LHCN-M2 (cell line): ENCODE data around the gene CACNA1D. TPM values are rescaled to one million over a fixed set of nuclear protein-coding genes. Genes with fewer than 3 reads are reported as not detected.
A peak's percentile ranks its signal among the peaks of the same experiment; 100 is the strongest.

Experiments
- DNase-seq: peaks from one replicate; pipeline ENCODE4 v3.0.0-alpha.2; 2012; ENCODE audit warnings: low read depth
- total RNA-seq: library from RNA; depleted of rRNA; stranded (reverse); fragments of >200 nt; gene quantifications from 2 replicates; pipeline ENCODE4 v1.2.3, GENCODE V29; 2014

CACNA1D gene
- total RNA-seq, 1 experiment from 2014 or later, result 0.57 TPM

DNA sequence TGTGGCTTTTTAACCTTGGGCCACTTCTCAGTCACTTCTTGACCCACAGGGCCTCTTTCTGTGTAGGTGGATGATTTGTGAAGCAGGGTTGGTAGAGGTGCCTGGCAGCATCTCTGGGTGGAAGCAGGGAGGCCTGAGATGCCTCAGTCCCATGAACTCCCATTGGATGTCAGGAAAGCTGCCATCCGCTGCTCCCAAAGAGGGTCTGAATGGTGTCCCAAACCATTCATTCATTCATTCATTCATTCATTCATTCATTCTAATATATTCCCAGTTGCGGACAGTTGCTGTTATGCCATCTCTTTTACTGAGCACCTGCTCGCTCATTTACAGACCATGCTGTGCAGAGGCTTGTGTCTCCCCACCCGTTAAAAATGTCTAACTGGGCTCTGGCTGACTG is 253.1 kb downstream of the CACNA1D start:
- DNase-seq, result no peak

DNA sequence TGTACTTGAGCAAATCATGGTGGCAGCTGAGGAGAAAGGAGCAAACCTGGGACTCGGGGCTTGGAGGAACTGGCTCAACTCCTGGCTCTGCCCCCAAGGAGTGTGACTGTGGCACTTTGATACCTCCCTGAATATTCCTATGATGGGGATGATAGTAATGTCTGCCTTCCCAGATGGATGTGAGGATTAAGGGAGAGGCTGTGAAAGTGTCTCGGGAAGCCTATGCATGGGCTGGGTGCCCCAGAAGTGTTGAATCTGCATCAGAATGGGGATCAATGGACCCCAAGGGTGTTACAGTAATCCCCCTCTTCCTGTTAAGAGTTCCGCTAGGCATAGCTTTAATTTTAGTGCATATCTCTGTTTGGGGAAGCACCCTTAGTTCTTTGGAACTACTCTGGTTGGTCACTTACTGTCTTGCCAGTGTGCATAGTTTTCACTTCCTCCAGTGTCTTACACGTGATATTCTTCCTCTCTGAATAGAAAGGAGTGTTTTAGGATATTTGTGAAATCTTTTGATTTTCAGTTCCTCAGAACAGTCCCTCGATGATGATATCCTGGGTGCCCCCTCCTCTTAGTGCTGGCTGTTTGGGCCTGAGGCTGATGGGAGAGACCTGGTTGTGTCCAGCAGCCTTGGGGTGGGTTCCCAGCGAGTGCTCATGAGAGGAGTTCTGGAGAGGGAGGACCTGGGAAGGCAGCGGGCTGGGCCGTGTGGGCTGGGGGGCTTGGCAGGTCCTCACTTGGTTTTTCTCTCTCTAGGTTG is 254.3 kb downstream of the CACNA1D start:
- DNase-seq, result no peak

DNA sequence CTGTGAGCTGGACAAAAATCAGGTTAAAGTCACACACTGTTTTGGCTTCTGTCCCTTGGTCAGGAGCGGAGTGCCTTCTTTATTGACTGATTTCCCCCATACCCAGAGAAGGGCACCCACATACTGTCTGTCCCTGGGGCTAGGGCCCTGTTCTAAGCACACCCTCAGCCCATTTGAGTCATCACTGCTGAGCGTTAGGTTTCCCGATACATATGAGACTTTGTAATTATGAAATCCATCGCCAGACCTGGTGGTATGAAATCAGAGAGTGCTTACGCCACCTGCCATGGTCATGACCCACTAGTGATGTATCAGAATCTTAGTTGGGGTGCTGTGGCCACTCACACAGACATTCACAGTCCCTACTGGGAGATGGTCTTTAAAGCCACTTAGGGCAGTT is 255.0 kb downstream of the CACNA1D start:
- no peak for DNase-seq

DNA sequence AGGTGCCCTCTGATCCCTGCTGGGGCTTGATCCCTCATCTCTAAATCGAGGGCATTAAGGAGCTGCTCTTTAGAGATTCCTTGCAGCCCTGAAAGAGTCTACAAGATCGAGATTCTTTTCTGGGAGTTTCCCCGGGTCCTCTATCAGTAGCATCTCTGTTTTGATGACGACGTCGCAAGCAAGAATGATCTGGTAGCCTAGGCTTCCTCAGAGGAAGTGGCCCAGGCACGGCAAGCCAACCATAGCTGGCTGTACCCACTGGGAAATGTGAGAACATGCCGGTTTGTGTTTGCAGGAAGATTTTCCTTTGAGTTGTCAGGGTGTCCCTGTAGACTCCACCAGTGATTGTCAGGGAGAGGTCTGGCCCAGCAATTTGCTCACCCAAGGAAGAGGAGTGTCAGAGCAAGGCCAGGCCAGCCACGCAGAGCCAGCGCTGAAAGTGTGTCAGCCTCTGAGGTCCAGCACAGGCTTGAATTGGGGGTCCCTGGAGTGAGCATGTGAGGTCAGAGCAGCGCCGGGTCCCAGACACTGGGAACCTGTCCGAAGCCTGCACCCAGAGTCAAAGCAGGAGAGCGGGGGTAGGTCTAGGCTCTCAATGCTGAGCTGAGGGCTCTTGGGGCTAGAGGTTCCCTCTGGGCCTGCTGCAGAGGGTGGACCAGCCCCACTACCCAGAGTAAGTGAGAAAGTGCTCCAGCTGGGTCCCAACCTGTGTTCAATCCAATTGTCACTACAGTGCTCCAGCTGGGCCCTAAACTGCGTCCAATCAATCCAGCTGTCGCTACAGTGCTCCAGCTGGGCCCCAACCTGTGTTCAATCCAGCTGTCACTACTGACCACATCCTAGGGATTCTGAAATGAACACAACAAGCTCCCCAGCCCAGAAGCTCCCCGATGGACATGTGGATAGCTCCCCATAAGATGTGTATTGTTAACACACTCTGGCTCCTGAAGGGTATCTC is 256.1 kb downstream of the CACNA1D start:
- no peak for DNase-seq

DNA sequence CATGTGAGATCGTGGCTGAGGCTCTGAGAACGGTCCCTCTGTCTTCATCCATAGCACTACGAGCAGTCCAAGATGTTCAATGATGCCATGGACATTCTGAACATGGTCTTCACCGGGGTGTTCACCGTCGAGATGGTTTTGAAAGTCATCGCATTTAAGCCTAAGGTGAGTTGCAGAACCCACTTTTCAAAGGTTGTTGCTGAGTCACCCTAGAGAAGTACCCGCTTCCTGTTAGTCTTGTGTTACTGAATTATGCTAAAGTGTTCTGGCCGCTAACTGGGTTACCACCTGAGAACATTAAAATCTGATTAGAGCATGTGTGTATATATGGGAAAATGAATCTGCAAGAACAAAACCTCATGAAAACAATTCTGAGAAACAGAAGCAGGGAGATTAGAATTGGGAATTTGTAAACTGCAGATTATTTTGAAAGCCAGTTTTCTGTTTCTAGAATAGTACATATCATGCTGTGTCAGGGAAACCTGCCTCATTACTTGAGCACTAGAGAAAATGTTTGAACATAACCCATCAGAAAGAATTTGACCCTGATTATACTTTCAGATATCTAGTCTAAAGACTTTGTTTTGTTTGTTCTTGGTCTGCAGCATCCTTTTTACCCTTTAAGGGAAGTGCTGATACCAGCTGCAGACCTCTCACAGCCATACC is 259.2 kb downstream of the CACNA1D start:
- DNase-seq, result no peak

DNA sequence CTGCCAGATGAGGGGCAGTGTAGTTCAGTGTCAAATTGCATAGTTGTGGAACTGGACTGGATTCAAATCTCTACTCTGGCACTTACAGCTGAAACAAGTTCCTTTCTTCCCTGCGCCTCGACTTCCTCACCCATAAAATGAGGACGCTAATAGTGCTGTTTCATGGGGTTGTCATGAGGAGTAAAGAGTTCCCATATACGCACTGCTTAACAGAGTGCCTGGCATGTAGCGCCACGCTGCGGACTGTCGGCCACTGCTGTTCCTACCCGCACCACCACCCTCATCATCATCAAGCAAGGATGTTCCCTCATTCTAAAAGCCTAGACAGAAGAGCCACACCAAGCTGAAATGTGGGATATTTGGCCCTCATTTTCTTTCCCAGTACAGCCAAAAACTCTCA is 259.9 kb downstream of the CACNA1D start:
- DNase-seq, result no peak

DNA sequence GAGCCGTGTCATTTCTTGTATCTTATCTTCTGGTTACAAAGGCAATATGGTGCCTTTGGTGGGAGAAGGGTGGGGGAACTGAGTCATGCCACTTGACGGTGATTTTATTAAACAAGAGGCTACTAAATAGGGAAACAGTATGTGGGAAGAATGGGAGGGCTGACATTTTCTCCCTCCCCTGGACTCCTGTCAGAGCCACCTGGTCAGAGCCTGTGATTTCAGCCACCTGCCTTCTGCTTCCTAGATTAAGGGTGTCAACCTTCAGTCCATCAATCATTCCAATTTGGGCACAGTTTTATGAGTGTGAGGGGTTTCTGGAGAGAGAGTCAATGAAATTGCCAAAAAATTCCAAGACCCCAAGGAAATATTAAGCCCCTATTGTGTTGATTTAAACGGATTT is 264.4 kb downstream of the CACNA1D start:
- no peak for DNase-seq

DNA sequence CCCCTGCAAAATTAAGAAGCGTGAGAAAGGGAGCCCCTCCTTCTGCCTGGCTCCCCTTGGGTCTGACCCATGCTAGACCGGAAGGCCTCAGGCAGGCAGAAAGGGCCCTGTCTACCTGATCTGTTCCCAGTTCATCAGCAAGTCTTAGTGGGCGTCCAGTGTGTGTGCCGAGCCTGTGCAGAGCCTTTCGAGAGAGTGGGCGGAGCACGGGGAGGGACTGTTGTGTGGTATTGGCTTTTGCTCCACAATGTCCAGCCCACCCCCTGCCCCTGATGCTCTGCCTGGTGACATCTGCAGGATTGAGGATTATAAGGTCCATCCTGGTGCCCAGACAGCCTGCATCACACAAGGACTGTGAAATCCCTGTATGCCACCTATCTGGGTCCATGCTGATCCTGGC is 268.9 kb downstream of the CACNA1D start:
- DNase-seq, result no peak

DNA sequence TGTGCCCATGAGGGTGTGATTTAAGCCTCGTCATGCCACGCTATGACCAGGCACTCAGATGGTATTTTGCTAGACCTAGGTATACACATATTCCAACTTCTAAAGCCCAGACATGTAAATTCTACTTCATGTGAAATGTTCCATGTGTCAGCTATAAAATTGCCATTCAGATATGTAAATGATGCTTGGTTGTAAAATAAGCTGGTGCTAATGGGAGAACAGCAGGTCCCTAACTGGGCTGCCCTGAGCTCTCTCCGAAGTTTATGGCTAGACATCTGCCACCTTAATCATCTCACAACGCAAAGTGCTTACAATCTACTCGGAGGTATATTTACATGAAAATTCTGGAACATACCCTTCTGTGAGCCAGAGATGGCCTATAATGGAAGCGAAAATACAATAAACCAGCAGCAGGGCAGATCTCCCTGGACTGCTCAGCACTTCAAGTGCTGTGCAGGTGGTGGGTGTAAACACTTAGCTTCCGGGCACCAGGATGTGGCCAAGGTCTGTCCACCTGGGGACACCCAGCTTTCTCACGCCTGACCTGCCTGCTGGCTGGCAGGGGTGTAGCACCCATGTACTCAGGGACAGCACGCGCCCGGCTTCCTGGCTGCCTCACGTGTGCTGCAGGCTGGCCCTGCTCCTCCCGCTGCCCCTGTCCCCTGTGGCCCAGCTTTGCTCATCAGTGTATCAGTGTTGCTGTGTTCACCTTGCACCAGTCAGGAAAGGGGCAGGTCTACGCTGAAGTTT is 269.8 kb downstream of the CACNA1D start:
- no peak for DNase-seq

DNA sequence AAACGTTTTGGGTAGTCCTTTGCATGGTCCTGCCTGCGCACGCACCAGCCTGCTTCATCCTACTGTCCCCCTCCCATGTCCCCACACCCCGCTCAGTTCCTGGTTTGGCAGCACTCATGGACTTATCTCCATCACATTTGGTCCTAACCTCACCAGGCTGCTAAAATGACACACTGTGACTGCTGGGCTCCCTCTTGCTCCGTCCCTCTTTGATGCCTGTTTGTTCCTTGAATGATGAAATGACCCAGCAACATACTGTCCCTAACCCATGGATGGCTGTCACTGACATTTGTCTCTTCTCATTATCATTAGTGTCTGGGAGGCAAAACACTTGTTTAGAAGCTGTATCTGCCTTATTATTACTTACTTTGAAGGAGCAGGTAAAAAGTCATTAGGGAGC is 271.3 kb downstream of the CACNA1D start:
- no peak for DNase-seq

DNA sequence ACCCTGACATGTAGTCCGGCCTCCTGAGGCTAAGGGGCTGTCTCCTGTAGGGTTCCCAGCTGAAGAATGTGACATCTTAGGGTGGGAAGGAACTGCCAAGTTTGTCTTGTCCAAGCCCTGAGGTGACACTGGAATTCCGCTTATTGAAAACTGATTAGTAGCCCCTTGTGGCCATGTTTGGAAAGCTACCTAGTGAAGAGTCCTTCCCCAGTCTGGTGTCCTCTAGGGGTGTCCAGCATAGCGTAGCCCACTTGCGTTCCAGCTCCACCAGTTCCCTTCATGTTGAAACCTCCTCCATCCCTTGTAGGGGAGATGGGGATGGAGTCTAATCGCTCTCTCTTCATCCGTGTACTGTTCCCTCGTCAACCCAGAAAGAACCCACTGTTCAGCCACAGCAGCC is 272.3 kb downstream of the CACNA1D start:
- DNase-seq, result no peak

DNA sequence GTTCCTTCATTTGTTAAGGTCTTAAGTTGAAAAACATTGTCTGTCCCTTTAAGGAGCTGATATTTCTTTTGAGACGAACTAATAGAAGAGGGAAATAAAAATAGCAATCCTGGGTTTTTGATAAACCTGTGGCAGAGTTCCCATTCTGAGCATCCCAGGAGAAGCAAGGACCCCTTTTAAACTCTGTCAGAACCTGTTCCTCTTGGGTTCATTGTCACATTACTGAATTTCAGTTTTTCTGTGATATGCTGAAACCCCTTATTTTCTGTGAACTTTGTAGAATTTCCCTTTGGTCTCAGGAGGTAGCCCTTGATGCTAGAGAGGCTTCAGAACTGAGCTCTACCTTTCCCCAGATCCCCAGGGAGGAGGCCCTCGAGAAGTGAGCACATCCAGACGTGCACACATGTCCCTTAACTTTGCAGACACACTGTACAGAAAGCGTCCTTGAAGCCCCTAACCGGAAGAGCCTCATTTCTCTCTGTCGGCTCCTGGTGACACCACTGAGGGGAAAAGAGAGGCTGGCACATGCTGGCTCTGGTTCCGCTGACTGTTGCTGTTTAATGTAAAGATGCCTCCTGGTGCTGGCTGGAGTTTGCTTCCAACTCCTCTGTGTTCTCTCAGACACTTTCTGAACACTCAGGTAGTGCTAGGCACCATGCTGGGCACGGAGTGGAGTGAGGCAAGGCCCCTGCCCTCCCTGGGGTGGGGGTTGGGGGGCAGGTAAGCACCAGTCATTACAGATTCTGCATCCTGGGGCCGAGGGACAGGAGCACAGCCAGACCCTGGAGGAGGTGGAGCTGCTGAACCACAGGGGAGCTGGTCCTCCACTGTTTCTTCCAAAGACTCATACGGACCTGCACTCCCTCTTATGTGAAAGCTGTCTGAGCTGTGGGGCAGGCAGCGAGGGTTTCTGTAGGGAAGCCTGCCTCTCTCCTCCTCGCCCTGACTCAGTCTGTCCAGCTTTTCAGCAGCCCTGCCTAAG is 274.4 kb downstream of the CACNA1D start:
- no peak for DNase-seq

DNA sequence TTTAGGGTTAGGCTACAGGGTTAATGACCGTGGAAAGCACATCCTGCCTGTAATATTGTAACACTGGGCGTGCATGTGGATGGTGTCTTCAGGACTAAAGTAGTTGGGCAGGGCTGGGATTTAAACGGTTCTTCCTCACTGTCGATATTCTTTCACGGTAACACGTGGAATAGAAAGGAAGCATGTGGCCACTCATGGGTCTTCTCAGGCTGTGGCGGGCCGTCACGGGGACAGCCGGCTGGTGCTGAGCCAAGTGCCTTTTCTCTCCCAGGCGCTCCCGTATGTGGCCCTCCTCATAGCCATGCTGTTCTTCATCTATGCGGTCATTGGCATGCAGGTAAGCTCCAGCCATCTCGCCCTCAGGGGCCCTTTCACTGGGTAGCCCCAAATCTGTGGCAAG is 278.2 kb downstream of the CACNA1D start:
- no peak for DNase-seq

DNA sequence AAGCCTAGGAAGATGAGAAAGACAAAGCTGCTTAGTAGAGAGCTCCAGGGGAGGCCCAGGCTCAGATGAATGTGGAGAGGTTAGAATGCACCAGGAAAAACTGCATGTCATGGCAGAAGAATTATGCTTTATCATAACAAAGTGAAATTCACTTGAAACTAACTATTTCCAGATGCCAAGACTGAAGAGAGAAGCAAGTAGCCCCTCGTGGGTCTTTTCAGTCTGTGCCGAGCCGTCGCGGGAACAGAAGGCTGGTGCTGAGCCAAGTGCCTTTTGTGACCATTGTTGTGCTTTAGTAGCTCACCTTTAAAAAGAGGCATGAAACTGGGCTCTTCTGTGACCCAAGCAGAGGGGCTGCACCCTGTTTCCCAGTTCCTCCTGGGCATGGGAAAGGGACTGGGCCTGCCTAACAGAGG is 278.6 kb downstream of the CACNA1D start:
- DNase-seq, result no peak

DNA sequence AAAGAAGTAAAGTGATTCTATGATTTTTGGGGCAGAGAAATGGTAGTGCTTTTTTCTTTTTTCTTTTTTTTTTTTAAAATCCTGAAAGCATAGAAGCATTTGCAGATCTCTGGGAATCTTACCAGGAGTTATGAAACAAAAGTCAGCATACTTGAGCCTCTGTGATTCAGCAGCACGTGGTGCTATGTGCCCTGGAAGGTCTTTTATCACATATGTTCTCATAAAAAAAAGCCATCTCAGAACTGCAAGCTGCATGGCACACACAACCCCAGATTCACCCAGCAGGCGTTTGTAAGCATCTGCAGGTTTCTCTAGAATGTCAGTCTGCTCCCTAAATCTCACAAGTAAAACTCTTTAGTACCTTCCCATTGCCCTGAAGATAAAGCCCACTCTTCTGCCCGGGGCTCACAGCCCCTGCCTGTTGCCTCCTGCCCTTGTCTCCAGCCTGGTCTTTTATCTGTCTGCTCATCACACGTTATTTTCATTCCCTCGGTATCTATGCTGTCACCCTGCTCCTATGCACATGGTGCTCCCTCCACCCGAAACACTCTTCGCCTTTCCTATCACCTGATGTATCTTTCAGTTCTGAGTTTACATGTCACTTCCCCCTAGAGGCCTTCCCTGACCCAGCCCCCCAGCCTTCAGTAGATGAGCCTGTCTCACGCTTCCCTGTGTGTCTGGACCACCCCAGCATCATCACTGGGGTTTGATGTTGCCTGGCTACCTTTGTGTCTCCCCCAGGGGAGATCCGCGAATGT is 279.4 kb downstream of the CACNA1D start:
- DNase-seq, result peak; percentile 45

DNA sequence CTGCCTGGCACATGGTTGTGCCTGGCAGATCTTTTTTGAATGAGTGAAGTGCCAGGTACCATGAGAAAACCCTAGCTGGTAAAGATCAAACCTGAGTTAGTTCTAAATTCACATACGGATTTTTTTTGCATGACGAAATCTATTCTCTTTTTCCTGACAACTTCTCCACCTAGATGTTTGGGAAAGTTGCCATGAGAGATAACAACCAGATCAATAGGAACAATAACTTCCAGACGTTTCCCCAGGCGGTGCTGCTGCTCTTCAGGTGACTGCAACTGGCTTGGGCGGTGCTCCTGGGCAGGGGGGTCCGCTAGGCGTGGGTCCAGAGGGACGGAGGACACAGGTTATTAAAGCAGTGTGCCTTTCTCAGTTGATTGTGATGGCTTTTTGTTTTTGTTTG is 280.0 kb downstream of the CACNA1D start:
- DNase-seq, result no peak

DNA sequence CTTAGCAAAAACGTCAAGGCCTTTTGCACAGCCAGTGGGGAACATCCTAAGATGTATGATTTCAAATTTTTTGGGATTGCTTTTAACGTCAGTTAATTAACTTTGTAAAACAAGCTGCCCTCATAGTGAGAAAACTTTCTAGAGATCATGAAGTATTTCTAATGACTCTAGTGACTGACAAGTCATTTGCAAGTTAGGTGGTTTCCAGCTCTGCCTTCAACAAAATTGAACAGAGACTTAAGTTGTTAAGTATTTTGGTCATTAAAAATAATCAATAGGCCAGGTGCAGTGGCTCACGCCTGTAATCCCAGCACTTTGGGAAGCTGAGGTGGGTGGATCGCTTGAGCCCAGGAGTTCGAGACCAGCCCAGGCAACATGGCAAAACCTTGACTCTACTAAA is 280.6 kb downstream of the CACNA1D start:
- no peak for DNase-seq

DNA sequence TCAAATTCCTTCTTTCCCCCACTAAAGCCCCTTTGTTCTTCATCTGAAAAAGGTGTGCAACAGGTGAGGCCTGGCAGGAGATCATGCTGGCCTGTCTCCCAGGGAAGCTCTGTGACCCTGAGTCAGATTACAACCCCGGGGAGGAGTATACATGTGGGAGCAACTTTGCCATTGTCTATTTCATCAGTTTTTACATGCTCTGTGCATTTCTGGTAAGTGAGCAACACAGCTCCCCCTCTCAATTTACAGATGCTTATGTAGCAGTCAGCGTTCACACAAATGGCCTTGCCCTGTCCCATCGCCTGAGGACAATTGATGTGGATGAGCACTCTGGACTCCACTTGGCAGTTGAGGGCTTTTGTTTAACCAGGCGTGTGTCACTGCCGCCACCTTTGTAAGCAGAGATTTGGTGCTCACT is 281.4 kb downstream of the CACNA1D start:
- no peak for DNase-seq

DNA sequence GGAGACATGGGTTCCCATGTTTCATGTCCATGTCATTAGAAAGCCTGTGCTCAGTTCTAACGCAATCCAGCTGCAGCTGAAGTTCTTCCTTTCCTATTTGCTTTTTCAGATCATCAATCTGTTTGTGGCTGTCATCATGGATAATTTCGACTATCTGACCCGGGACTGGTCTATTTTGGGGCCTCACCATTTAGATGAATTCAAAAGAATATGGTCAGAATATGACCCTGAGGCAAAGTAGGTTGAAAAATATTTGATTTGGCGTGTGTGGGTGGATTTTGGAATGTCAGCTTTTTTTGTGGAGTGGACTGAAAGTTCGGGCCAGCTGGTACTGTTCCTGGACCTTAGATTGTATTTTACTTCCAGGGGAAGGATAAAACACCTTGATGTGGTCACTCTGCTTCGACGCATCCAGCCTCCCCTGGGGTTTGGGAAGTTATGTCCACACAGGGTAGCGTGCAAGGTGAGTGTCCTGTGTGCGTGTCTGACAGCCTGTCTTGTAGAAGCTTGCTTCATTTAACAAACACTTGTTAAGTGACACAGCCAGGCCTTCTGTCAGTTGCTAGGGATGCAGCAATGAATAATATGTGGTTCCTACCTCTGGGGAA is 282.2 kb downstream of the CACNA1D start:
- DNase-seq, result no peak
